Measurements from ENCODE around the gene NANP. TPM values are rescaled to one million over a fixed set of nuclear protein-coding genes. Genes with fewer than 3 reads are reported as not detected.
"Not testable (repeated sequence)": the region's sequence is repeated elsewhere in the genome, so short reads cannot be mapped to it uniquely, and the experiment has no call there.

NANP gene
- total and polyA plus RNA-seq, 4 donors: 2.4 to 7.3 (median 4.4) TPM

DNA sequence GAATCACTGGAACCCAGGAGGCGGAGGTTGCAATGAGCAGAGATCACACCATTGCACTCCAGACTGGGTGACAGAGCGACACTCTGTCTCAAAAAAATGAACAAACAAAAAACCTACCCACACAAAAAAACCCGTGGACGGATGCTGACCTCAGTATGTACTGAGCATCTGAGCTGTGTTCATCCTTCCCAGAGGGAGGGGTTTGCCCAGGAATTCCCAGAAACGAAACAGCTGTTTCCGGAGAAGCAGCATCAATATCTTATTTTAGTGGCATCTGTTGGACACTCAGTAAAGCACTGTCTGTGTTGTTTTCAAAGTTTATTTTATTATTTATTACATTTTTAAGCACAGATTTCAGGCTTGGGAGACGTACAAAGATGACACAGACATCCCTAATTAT lies 18.7 kb downstream of the NANP start:
- no peak for ATAC-seq (ENCODE audit: insufficient read depth, low FRiP score)
- no peak for DNase-seq
- WGBS, 2 donors: 76 to 87% methylated on average over 7 of the region's 7 CpGs

DNA sequence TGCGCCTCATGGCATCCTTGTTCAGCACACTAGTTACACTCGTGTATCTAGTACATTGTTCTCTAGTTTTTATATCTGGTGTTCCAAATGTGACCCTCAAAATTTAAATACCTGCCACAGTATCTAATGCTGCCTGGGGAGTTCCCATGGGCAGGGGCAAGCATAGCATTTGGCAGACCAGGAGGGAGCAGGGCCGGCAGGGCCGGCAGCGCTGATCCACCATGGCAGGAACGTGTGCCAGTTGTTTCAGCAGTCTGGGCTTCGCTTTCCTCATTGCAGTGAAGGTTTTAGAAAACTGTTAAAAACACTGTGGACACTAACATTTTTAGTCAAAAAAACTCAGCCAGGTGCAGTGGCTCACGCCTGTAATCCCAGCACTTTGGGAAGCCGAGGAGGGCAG lies 19.2 kb downstream of the NANP start:
- Histone ChIP-seq H3K27me3 (ENCODE audit: control insufficient read depth in 3 of 3, insufficient read depth in 3 of 3, low read length in 2 of 3) (no peaks in the 10 kb centered on the region), H3K27ac (ENCODE audit: low read depth in 1 of 2, low read length in 1 of 2) (no peak overlapping the region), H3K4me1 (ENCODE audit: control insufficient read depth in 5 of 5, insufficient read depth in 5 of 5, low read length in 5 of 5) (peaks cover 0 to 5% (median 0%) of the 10 kb centered on the region in 5 donors), H3K36me3 (ENCODE audit: control insufficient read depth in 4 of 4, insufficient read depth in 4 of 4, low read length in 4 of 4) (no peaks in the 10 kb centered on the region), H3K9ac (ENCODE audit: insufficient read depth in 1 of 2, low read length in 2 of 2) (no peak overlapping the region), H3K4me3 (no peak overlapping the region), H3K9me3 (ENCODE audit: control insufficient read depth in 4 of 4, insufficient read depth in 3 of 4, low read length in 3 of 4) (no peaks in the 10 kb centered on the region)
- no peak for DNase-seq
- ATAC-seq (ENCODE audit: insufficient read depth, low FRiP score): no peak
- WGBS, 2 donors: 90 to 97% methylated on average over 9 of the region's 9 CpGs
- TF ChIP-seq, protein P1, sequence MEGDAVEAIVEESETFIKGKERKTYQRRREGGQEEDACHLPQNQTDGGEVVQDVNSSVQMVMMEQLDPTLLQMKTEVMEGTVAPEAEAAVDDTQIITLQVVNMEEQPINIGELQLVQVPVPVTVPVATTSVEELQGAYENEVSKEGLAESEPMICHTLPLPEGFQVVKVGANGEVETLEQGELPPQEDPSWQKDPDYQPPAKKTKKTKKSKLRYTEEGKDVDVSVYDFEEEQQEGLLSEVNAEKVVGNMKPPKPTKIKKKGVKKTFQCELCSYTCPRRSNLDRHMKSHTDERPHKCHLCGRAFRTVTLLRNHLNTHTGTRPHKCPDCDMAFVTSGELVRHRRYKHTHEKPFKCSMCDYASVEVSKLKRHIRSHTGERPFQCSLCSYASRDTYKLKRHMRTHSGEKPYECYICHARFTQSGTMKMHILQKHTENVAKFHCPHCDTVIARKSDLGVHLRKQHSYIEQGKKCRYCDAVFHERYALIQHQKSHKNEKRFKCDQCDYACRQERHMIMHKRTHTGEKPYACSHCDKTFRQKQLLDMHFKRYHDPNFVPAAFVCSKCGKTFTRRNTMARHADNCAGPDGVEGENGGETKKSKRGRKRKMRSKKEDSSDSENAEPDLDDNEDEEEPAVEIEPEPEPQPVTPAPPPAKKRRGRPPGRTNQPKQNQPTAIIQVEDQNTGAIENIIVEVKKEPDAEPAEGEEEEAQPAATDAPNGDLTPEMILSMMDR (IDR thresholded peaks at IDR 0.05; ENCODE audit: control extremely low read depth, extremely low read depth): no peak

More for the DNA sequence above, 18.7 kb downstream of the NANP start:
- Histone ChIP-seq H3K36me3 (ENCODE audit: control insufficient read depth in 4 of 4, insufficient read depth in 4 of 4, low read length in 4 of 4) (no peaks in the 10 kb centered on the region), H3K27ac (ENCODE audit: low read depth in 1 of 2, low read length in 1 of 2) (no peak overlapping the region), H3K27me3 (ENCODE audit: control insufficient read depth in 3 of 3, insufficient read depth in 3 of 3, low read length in 2 of 3) (no peaks in the 10 kb centered on the region), H3K9ac (ENCODE audit: insufficient read depth in 1 of 2, low read length in 2 of 2) (no peak overlapping the region), H3K4me1 (ENCODE audit: control insufficient read depth in 5 of 5, insufficient read depth in 5 of 5, low read length in 5 of 5) (peaks cover 0 to 5% (median 0%) of the 10 kb centered on the region in 5 donors), H3K4me3 (no peak overlapping the region), H3K9me3 (ENCODE audit: control insufficient read depth in 4 of 4, insufficient read depth in 3 of 4, low read length in 3 of 4) (no peaks in the 10 kb centered on the region)
- TF ChIP-seq, protein P1 (IDR thresholded peaks at IDR 0.05; ENCODE audit: control extremely low read depth, extremely low read depth): no peak

DNA sequence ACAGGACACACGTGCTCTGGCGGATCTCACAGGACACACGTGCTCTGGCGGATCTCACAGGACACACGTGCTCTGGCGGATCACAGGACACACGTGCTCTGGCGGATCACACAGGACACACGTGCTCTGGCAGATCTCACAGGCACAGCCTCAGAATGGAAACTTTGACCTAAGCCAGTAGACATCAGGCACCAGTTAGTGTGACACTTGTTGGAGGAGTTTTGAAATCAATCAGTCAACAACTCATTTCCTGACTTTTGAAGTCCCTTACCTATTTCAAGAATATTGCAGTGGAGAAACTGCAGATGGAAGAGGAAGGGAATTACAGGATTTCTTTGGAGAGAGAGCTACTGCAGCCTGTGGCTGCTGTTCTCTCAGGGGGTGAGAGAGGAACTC lies 20.9 kb downstream of the NANP start:
- H3K9me3 ChIP-seq (ENCODE audit: control insufficient read depth in 4 of 4, insufficient read depth in 3 of 4, low read length in 3 of 4); H3K4me1 ChIP-seq (ENCODE audit: control insufficient read depth in 5 of 5, insufficient read depth in 5 of 5, low read length in 5 of 5); H3K27ac ChIP-seq (ENCODE audit: low read depth in 1 of 2, low read length in 1 of 2); H3K27me3 ChIP-seq (ENCODE audit: control insufficient read depth in 3 of 3, insufficient read depth in 3 of 3, low read length in 2 of 3); DNase-seq; H3K9ac ChIP-seq (ENCODE audit: insufficient read depth in 1 of 2, low read length in 2 of 2); H3K36me3 ChIP-seq (ENCODE audit: control insufficient read depth in 4 of 4, insufficient read depth in 4 of 4, low read length in 4 of 4); ATAC-seq (ENCODE audit: insufficient read depth, low FRiP score); H3K4me3 ChIP-seq: not testable (repeated sequence)
- WGBS, 2 donors: 94 to 98% methylated on average over 7 to 9 of the region's 9 CpGs

DNA sequence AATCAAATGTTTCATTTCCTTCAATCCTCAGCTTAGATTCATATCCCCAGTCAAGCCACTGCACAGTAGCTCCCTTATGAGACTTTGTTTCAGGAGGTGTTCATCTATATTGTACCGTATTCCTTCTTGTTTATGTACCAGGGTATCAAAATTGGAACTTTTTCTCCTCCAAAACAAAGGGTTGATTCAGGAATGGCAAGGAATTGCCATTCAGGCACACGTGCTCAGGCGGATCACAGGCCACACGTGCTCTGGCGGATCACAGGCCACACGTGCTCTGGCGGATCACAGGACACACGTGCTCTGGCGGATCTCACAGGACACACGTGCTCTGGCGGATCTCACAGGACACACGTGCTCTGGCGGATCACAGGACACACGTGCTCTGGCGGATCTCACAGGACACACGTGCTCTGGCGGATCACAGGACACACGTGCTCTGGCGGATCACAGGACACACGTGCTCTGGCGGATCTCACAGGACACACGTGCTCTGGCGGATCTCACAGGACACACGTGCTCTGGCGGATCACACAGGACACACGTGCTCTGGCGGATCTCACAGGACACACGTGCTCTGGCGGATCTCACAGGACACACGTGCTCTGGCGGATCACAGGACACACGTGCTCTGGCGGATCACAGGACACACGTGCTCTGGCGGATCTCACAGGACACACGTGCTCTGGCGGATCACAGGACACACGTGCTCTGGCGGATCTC lies 21.5 kb downstream of the NANP start:
- not testable (repeated sequence) for H3K36me3 ChIP-seq (ENCODE audit: control insufficient read depth in 4 of 4, insufficient read depth in 4 of 4, low read length in 4 of 4); H3K4me3 ChIP-seq; DNase-seq; ATAC-seq (ENCODE audit: insufficient read depth, low FRiP score); H3K9me3 ChIP-seq (ENCODE audit: control insufficient read depth in 4 of 4, insufficient read depth in 3 of 4, low read length in 3 of 4); H3K4me1 ChIP-seq (ENCODE audit: control insufficient read depth in 5 of 5, insufficient read depth in 5 of 5, low read length in 5 of 5); H3K9ac ChIP-seq (ENCODE audit: insufficient read depth in 1 of 2, low read length in 2 of 2); H3K27me3 ChIP-seq (ENCODE audit: control insufficient read depth in 3 of 3, insufficient read depth in 3 of 3, low read length in 2 of 3); H3K27ac ChIP-seq (ENCODE audit: low read depth in 1 of 2, low read length in 1 of 2)
- 97% methylated on average over 36 to 39 of the region's 39 CpGs for WGBS, 2 donors
